ENCODE measurements around the gene SOCS7. TPM values are rescaled to one million over a fixed set of nuclear protein-coding genes. Genes with fewer than 3 reads are reported as not detected.

Gene SOCS7
- 10 to 100 TPM; 14.1 to 15.0 TPM for total RNA-seq

GRCh38 chr17:38351412-38352222 lies at the start of gene SOCS7:
Gene SOCS7 (plus strand): TSS chr17:38351844. CDS start chr17:38352053, 209 bp downstream.
- Mint-ChIP-seq H3K27me3 (no peaks in the 10 kb centered on the region), H3K36me3 (ENCODE audit: low read depth) (no peaks in the 10 kb centered on the region), H3K4me3 (peak within 1 kb of the TSS; percentile 81), H3K27ac (peak within 1 kb of the TSS; percentile 86), H3K4me1 (peaks cover 36% of the 10 kb centered on the region), H3K9me3 (no peaks in the 10 kb centered on the region)
- ChIA-PET POLR2A (interaction anchor here (0.9 to 1.5 kb wide), 3 partner anchors 25 to 848 kb away, joined by 3 to 4 read pairs (median 4); partner anchors contain the start of gene RPL19), CTCF (interaction anchor here (0.6 to 5.9 kb wide), 8 partner anchors 15 to 72 kb away, joined by 3 to 150 read pairs (median 4); no protein-coding TSS in a partner anchor)
- peak; percentile 91 for DNase-seq

- Mint-ChIP-seq H3K9me3 (no peaks in the 10 kb centered on the region), H3K4me3 (no peak overlapping the region), H3K4me1 (peaks cover 11% of the 10 kb centered on the region), H3K27me3 (no peaks in the 10 kb centered on the region), H3K27ac (no peak overlapping the region), H3K36me3 (ENCODE audit: low read depth) (peaks cover 26% of the 10 kb centered on the region)
- POLR2A ChIA-PET = interaction anchor here (0.9 kb wide), 1 partner anchor 19 kb away, joined by 3 read pairs; no protein-coding TSS in a partner anchor
- CTCF ChIA-PET = interaction anchor here (1.1 kb wide), 1 partner anchor 9 kb away, joined by 4 read pairs; no protein-coding TSS in a partner anchor
- no peak for DNase-seq
Measured at GRCh38 chr17:38315497-38315896, 36.1 kb upstream of the SOCS7 start.

- H3K27ac Mint-ChIP-seq = no peak overlapping the region
- CTCF ChIA-PET = interaction anchor here (0.7 to 1.0 kb wide), 2 partner anchors 15 to 529 kb away, joined by 3 to 4 read pairs; no protein-coding TSS in a partner anchor
- peaks cover 29% of the 10 kb centered on the region for H3K36me3 Mint-ChIP-seq (ENCODE audit: low read depth)
- no peak for DNase-seq
- H3K4me3 Mint-ChIP-seq = no peak overlapping the region
- H3K9me3 Mint-ChIP-seq = no peaks in the 10 kb centered on the region
- no peaks in the 10 kb centered on the region for H3K27me3 Mint-ChIP-seq
- POLR2A ChIA-PET = no interaction called here
- peaks cover 11% of the 10 kb centered on the region for H3K4me1 Mint-ChIP-seq
Measured at GRCh38 chr17:38317081-38317480, 34.6 kb upstream of the SOCS7 start.

- no peaks in the 10 kb centered on the region for H3K27me3 Mint-ChIP-seq
- no peak overlapping the region for H3K4me3 Mint-ChIP-seq
- CTCF ChIA-PET = interaction anchor here (1.4 to 2.0 kb wide), 2 partner anchors 13 to 29 kb away, joined by 4 read pairs; no protein-coding TSS in a partner anchor
- peaks cover 6% of the 10 kb centered on the region for H3K4me1 Mint-ChIP-seq
- POLR2A ChIA-PET = no interaction called here
- H3K36me3 Mint-ChIP-seq (ENCODE audit: low read depth) = peaks cover 29% of the 10 kb centered on the region
- DNase-seq = no peak
- no peak overlapping the region for H3K27ac Mint-ChIP-seq
- no peaks in the 10 kb centered on the region for H3K9me3 Mint-ChIP-seq
Measured at GRCh38 chr17:38320482-38320881, 31.2 kb upstream of the SOCS7 start.

- ChIA-PET POLR2A (interaction anchor here (1.6 kb wide), 1 partner anchor 10 kb away, joined by 4 read pairs; no protein-coding TSS in a partner anchor), CTCF (interaction anchor here (0.6 to 2.4 kb wide), 10 partner anchors 11 to 126 kb away, joined by 3 to 19 read pairs (median 4); no protein-coding TSS in a partner anchor)
- H3K36me3 Mint-ChIP-seq (ENCODE audit: low read depth) = peaks cover 21% of the 10 kb centered on the region
- H3K27ac Mint-ChIP-seq = no peak overlapping the region
- H3K27me3 Mint-ChIP-seq = no peaks in the 10 kb centered on the region
- DNase-seq = peak; percentile 74
- no peaks in the 10 kb centered on the region for H3K9me3 Mint-ChIP-seq
- no peak overlapping the region for H3K4me3 Mint-ChIP-seq
- H3K4me1 Mint-ChIP-seq = peaks cover 7% of the 10 kb centered on the region
Measured at GRCh38 chr17:38322156-38322779, 29.4 kb upstream of the SOCS7 start.

GRCh38 chr17:38322897-38323296 lies 28.7 kb upstream of the SOCS7 start:
- ChIA-PET CTCF (interaction anchor here (0.6 to 2.4 kb wide), 8 partner anchors 10 to 125 kb away, joined by 3 to 19 read pairs (median 4); no protein-coding TSS in a partner anchor), POLR2A (interaction anchor here (1.6 kb wide), 1 partner anchor 9 kb away, joined by 4 read pairs; no protein-coding TSS in a partner anchor)
- peaks cover 20% of the 10 kb centered on the region for H3K36me3 Mint-ChIP-seq (ENCODE audit: low read depth)
- H3K27ac Mint-ChIP-seq = no peak overlapping the region
- H3K4me1 Mint-ChIP-seq = peaks cover 7% of the 10 kb centered on the region
- no peaks in the 10 kb centered on the region for H3K27me3 Mint-ChIP-seq
- no peak for DNase-seq
- H3K9me3 Mint-ChIP-seq = no peaks in the 10 kb centered on the region
- H3K4me3 Mint-ChIP-seq = no peak overlapping the region

GRCh38 chr17:38324141-38324697 lies 27.4 kb upstream of the SOCS7 start:
- Mint-ChIP-seq H3K27me3 (no peaks in the 10 kb centered on the region), H3K27ac (no peak overlapping the region), H3K4me1 (peaks cover 7% of the 10 kb centered on the region), H3K4me3 (no peak overlapping the region), H3K36me3 (ENCODE audit: low read depth) (peaks cover 18% of the 10 kb centered on the region), H3K9me3 (no peaks in the 10 kb centered on the region)
- no peak for DNase-seq
- ChIA-PET CTCF (interaction anchor here (0.7 to 2.1 kb wide), 3 partner anchors 9 to 479 kb away, joined by 3 to 7 read pairs (median 4); no protein-coding TSS in a partner anchor), POLR2A (no interaction called here)

GRCh38 chr17:38324772-38325171 lies 26.9 kb upstream of the SOCS7 start:
- Mint-ChIP-seq H3K4me1 (peaks cover 7% of the 10 kb centered on the region), H3K27me3 (no peaks in the 10 kb centered on the region), H3K4me3 (no peak overlapping the region), H3K27ac (no peak overlapping the region), H3K36me3 (ENCODE audit: low read depth) (peaks cover 18% of the 10 kb centered on the region), H3K9me3 (no peaks in the 10 kb centered on the region)
- CTCF ChIA-PET = interaction anchor here (1.0 to 2.1 kb wide), 2 partner anchors 8 to 9 kb away, joined by 4 to 7 read pairs; no protein-coding TSS in a partner anchor
- POLR2A ChIA-PET = no interaction called here
- DNase-seq = no peak

- Mint-ChIP-seq H3K27ac (no peak overlapping the region), H3K9me3 (no peaks in the 10 kb centered on the region), H3K36me3 (ENCODE audit: low read depth) (peaks cover 15% of the 10 kb centered on the region), H3K27me3 (no peaks in the 10 kb centered on the region), H3K4me3 (no peak overlapping the region), H3K4me1 (peaks cover 6% of the 10 kb centered on the region)
- DNase-seq = no peak
- CTCF ChIA-PET = interaction anchor here (0.7 to 2.1 kb wide), 4 partner anchors 8 to 89 kb away, joined by 3 to 7 read pairs (median 3); no protein-coding TSS in a partner anchor
- POLR2A ChIA-PET = no interaction called here
Measured at GRCh38 chr17:38325221-38325851, 26.3 kb upstream of the SOCS7 start.

GRCh38 chr17:38326996-38327792 lies 24.4 kb upstream of the SOCS7 start:
- H3K27me3 Mint-ChIP-seq = no peaks in the 10 kb centered on the region
- DNase-seq = no peak
- POLR2A ChIA-PET = interaction anchor here (0.8 kb wide), 1 partner anchor 24 kb away, joined by 4 read pairs; the partner anchor contains the start of gene SOCS7
- no peaks in the 10 kb centered on the region for H3K9me3 Mint-ChIP-seq
- no peak overlapping the region for H3K27ac Mint-ChIP-seq
- peaks cover 6% of the 10 kb centered on the region for H3K4me1 Mint-ChIP-seq
- CTCF ChIA-PET = interaction anchor here (1.2 kb wide), 1 partner anchor 9 kb away, joined by 3 read pairs; no protein-coding TSS in a partner anchor
- peaks cover 7% of the 10 kb centered on the region for H3K36me3 Mint-ChIP-seq (ENCODE audit: low read depth)
- no peak overlapping the region for H3K4me3 Mint-ChIP-seq

- Mint-ChIP-seq H3K27me3 (no peaks in the 10 kb centered on the region), H3K27ac (no peak overlapping the region), H3K4me1 (peaks cover 6% of the 10 kb centered on the region), H3K9me3 (no peaks in the 10 kb centered on the region), H3K36me3 (ENCODE audit: low read depth) (peaks cover 3% of the 10 kb centered on the region), H3K4me3 (no peak overlapping the region)
- DNase-seq = no peak
- CTCF ChIA-PET = interaction anchor here (1.2 to 1.3 kb wide), 2 partner anchors 8 to 21 kb away, joined by 3 to 5 read pairs; no protein-coding TSS in a partner anchor
- POLR2A ChIA-PET = interaction anchor here (0.7 kb wide), 1 partner anchor 1189 kb away, joined by 3 read pairs; no protein-coding TSS in a partner anchor
Measured at GRCh38 chr17:38327936-38328335, 23.7 kb upstream of the SOCS7 start.

Data from activated CD4-positive, alpha-beta memory T cell treated with anti-CD3 and anti-CD28 coated beads, Interleukin-2, amount 10 ng/mL, durations not matched to agents 7 days and 5 days (primary cell).